HUES48 (cell line): Measurements from ENCODE around the gene KCTD2.

Experiments used
- H3K27ac ChIP-seq: one replicate; pipeline ENCODE4 v1.7.0; 2013; ENCODE audit warnings: low read depth, low read length, inconsistent platforms
- H3K27me3 ChIP-seq: 2 replicates; pipeline ENCODE4 v1.6.1; 2013; ENCODE audit warnings: mild to moderate bottlenecking, low read length; ENCODE audit not compliant: control insufficient read depth, insufficient read depth
- H3K36me3 ChIP-seq: 2 replicates; pipeline ENCODE4 v1.6.1; 2013; ENCODE audit warnings: low read length; ENCODE audit not compliant: control insufficient read depth, insufficient read depth
- H3K4me1 ChIP-seq: 2 replicates; pipeline ENCODE4 v1.6.1; 2013; ENCODE audit warnings: mild to moderate bottlenecking, low read length; ENCODE audit not compliant: control insufficient read depth, insufficient read depth
- H3K4me3 ChIP-seq: 2 replicates; pipeline ENCODE4 v1.5.1; 2013; ENCODE audit warnings: mild to moderate bottlenecking, low read depth, low read length
- H3K9ac ChIP-seq: 2 replicates; pipeline ENCODE4 v1.6.1; 2013; ENCODE audit warnings: mild to moderate bottlenecking, low read depth, low read length, moderate library complexity
- H3K9me3 ChIP-seq: 2 replicates; pipeline ENCODE4 v1.6.1; 2013; ENCODE audit warnings: low read length; ENCODE audit not compliant: control insufficient read depth, insufficient read depth

KCTD2 gene

GRCh38 chr17:75108193-75108592, 61.2 kb downstream of the KCTD2 start:
- Histone ChIP-seq H3K9ac (no peak overlapping the region), H3K27ac (no peak overlapping the region), H3K36me3 (no peaks in the 10 kb centered on the region), H3K9me3 (no peaks in the 10 kb centered on the region), H3K27me3 (peaks cover 3% of the 10 kb centered on the region; the same call in 1 of the 2 replicates), H3K4me1 (peaks cover 8% of the 10 kb centered on the region), H3K4me3 (no peak overlapping the region)

- Histone ChIP-seq H3K27me3 (peaks cover 3% of the 10 kb centered on the region; the same call in 1 of the 2 replicates), H3K9ac (0 out of 2 replicates have a peak overlapping the region, but pooled peaks have one; percentile 51), H3K4me3 (peak overlapping the region; percentile 93), H3K4me1 (peaks cover 8% of the 10 kb centered on the region), H3K9me3 (no peaks in the 10 kb centered on the region), H3K36me3 (no peaks in the 10 kb centered on the region), H3K27ac (no peak overlapping the region)
Observed at GRCh38 chr17:75109046-75109406, 62.0 kb downstream of the KCTD2 start.

GRCh38 chr17:75109407-75110233, 62.6 kb downstream of the KCTD2 start, which contains the start of gene ARMC7:
Gene ARMC7, plus strand, starts transcription at chr17:75109969. Its CDS starts 320 bp downstream, at chr17:75110289.
- Histone ChIP-seq H3K9ac (peak within 1 kb of the TSS; percentile 51), H3K9me3 (no peaks in the 10 kb centered on the region), H3K36me3 (no peaks in the 10 kb centered on the region), H3K27ac (peak within 1 kb of the TSS; percentile 17), H3K4me1 (peaks cover 13% of the 10 kb centered on the region), H3K27me3 (peaks cover 3% of the 10 kb centered on the region; the same call in 1 of the 2 replicates), H3K4me3 (peak within 1 kb of the TSS; percentile 93)

DNA sequence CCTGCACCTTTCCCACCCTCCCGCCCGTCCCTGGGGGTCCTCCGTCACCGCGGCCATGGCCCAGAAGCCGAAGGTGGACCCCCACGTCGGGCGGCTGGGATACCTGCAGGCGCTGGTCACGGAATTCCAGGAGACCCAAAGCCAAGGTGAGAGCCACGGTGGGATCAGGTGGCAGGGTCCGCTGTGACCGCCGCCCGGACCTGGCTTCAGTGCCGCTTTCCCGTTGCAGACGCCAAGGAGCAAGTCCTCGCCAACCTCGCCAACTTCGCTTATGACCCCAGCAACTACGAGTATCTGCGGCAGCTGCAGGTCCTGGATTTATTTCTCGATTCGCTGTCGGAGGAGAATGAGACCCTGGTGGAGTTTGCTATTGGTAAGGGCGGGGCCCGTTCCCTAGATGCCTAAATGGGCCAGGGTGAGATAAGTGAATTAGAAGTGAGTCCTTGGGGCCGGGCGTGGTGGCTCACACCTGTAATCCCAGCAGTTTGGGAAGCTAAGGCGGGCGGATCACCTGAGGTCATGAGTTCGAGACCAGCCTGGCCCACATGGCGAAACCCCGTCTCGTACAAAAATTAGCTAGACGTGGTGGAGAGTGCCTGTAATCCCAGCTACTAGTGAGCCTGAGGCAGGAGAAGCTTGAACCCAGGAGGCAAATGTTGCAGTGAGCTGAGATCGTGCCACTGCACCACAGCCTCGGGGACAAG, 63.4 kb downstream of the KCTD2 start:
- H3K4me1 ChIP-seq: peaks cover 13% of the 10 kb centered on the region
- H3K9ac ChIP-seq: peak overlapping the region; percentile 4; the same call in 1 of the 2 replicates
- peaks cover 3% of the 10 kb centered on the region; the same call in 1 of the 2 replicates for H3K27me3 ChIP-seq
- no peaks in the 10 kb centered on the region for H3K36me3 ChIP-seq
- H3K9me3 ChIP-seq: no peaks in the 10 kb centered on the region
- H3K4me3 ChIP-seq: peak overlapping the region; percentile 93
- H3K27ac ChIP-seq: no peak overlapping the region

DNA sequence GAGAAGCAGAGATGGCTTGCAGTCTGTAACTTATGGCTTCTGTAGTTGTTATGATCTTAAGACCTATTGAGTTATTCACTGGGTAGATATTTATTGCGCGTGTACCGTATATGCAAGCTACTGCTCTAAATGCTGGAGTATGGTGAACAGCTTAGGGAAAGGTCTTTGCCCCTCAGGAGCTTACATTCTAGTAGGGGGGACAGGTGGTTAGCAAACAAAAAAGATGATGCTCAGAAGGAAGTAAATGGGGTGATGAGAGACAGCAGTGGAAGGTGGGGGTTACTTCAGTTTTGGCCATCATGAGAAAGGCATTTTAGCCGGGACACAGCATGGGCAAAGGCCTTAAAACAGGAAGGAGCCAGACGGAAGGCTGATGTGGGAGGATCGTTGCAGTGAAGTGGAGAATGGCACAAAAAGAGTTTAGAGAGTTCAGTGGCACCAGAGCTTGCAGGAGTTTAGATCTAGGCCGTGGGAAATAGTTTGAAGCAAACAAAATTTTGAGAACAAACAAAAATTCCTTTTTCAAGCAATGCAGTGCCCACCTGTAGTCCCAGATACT, 64.8 kb downstream of the KCTD2 start:
- Histone ChIP-seq H3K9me3 (no peaks in the 10 kb centered on the region), H3K27ac (no peak overlapping the region), H3K27me3 (peaks cover 3% of the 10 kb centered on the region; the same call in 1 of the 2 replicates), H3K4me3 (no peak overlapping the region), H3K4me1 (peaks cover 10% of the 10 kb centered on the region), H3K36me3 (peaks cover 8% of the 10 kb centered on the region; the same call in 1 of the 2 replicates), H3K9ac (no peak overlapping the region)

DNA sequence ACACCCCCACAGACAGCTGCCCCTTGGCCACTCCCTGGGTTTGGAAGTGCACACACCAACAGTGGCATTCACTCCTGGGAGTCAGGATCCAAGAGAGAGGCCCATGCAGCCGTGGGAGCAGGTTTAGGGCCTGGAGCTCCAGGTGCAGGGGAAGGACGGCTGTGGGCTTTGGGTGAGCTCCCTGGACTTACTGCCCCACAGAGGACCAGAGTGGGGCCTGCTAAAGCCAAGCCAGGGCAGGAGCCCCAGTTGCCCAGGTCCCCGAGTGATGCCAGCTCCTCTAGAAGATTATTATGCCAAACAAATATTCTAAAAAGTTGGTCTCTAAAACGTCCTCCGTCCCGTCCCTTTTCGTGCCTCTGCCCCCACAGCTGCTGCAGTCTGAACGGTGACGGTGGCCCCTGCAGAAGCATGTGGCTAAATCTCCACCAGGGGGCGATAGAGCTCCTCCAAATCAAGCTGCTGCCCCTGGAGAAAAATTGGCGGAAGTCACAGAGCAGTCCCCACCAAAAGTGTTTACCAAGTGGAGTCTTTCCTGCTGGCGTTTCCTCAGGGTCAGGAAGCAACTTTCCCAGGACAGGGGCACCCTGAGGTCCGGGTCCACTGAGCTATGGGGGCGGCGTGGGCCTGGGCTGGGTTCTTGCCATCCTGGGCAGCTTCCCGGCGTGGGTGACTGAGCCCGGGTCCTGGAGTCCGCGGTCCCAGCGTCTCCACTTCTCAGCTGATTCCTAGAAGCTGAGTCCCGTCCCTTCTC, 67.0 kb downstream of the KCTD2 start:
- peak overlapping the region; percentile 67 for H3K27ac ChIP-seq
- H3K9me3 ChIP-seq: no peaks in the 10 kb centered on the region
- H3K4me1 ChIP-seq: peaks cover 5% of the 10 kb centered on the region
- no peaks in the 10 kb centered on the region for H3K27me3 ChIP-seq
- no peak overlapping the region for H3K4me3 ChIP-seq
- peaks cover 8% of the 10 kb centered on the region; the same call in 1 of the 2 replicates for H3K36me3 ChIP-seq
- H3K9ac ChIP-seq: no peak overlapping the region

- Histone ChIP-seq H3K27ac (peak overlapping the region; percentile 67), H3K27me3 (no peaks in the 10 kb centered on the region), H3K9me3 (no peaks in the 10 kb centered on the region), H3K36me3 (peaks cover 8% of the 10 kb centered on the region; the same call in 1 of the 2 replicates), H3K4me3 (no peak overlapping the region), H3K9ac (no peak overlapping the region), H3K4me1 (peaks cover 5% of the 10 kb centered on the region; the same call in 1 of the 2 replicates)
Observed at GRCh38 chr17:75114552-75115314, 67.7 kb downstream of the KCTD2 start.
